ENCODE measurements around the gene EIF2AK3.
"Not testable (repeated sequence)": the region's sequence is repeated elsewhere in the genome, so short reads cannot be mapped to it uniquely, and the experiment has no call there.

EIF2AK3 gene

DNA sequence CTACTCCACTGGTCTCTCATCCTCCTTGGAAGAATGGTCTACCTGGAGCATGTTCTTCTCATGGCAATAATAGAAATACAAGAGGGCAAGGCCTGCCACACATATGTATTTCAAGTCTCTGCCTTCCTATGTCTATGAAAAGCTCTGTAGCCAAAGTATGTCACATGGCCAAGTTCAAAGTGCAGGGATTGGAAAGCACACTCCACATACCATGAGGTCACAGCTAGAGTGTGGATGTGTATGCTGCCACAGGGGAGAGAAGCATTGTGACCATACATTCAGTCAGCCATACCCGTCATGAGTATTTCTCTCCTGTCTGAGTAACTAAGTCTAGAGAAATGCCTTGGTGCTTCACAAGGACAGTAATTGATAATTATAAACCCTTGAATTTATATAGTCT is 8.8 kb upstream of the EIF2AK3 start:
- DNase-seq (ENCODE audit: low read depth in 2 of 2) = no peak

DNA sequence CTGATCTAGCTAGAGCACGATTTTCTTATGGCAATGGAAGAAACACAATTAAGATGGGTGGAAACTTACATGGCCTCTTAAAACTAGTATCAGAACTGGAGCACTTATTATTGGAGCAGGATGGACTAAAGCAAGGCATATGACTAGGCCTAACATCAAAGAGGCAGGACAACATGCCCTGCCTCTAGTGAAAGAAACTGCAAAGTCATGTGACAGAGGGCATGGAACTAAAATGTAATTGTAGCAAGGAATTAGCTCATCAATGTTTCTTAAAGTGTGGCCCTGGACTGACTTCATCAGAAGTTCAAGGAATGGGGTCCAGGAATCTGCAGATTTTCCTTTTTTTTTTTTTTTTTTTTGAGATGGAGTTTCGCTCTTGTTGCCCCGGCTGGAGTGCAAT is 5.3 kb upstream of the EIF2AK3 start:
- DNase-seq (ENCODE audit: low read depth in 2 of 2) = no peak

DNA sequence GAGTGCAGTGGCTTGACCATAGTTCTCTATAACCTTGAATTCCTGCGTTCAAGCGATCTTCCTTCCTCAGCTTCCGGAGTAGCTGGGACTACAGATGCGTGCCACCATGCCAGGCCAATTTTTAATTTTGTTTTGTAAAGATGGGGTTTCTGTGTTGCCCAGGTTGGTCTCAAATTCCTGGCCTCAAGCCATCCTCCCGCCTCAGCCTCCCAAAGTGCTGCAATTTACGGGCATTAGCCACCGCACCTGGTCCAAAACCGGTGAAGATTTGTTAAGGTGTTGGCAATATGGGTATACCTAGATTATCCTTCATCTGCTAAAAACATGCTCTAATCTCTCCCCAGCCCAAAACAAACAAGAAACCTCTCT is 1.3 kb upstream of the EIF2AK3 start:
- no peak for DNase-seq (ENCODE audit: low read depth in 2 of 2)

DNA sequence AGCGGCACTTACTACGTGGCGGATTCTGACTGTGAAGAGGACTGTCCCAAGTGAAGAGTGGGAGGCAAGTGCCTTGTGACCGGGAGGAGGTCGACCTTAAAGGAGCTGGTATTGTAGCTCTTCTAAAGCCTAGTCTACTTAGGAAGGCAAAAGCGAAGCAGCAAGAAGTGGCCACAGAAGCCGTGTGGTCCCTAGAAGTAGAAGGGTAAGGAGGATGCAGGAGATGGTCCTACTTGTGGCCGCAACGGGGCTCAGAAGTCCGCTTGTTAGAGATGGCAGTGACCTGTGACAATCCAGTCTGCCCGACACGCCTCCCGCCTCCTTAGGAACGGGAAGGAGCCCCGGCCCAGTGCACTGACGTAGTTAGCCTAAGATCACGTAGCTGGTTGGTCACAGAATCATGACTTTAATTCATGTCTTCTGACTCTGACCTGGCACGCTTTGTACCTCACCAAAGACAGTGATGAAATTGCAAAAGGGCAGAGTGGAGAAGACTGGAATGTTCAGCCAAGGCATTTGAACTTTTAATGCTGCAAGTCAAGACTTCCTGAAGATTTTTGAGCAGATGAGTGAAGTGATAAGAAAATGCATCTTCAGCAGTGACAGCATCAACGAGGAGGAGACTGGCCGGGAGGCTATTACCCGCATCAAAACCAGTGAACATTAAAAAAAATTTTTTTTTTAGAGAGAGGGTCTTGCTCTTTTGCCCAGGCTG is 749 bp upstream of the EIF2AK3 start:
- DNase-seq (ENCODE audit: low read depth in 2 of 2) = peak; percentile 64 to 69

DNA sequence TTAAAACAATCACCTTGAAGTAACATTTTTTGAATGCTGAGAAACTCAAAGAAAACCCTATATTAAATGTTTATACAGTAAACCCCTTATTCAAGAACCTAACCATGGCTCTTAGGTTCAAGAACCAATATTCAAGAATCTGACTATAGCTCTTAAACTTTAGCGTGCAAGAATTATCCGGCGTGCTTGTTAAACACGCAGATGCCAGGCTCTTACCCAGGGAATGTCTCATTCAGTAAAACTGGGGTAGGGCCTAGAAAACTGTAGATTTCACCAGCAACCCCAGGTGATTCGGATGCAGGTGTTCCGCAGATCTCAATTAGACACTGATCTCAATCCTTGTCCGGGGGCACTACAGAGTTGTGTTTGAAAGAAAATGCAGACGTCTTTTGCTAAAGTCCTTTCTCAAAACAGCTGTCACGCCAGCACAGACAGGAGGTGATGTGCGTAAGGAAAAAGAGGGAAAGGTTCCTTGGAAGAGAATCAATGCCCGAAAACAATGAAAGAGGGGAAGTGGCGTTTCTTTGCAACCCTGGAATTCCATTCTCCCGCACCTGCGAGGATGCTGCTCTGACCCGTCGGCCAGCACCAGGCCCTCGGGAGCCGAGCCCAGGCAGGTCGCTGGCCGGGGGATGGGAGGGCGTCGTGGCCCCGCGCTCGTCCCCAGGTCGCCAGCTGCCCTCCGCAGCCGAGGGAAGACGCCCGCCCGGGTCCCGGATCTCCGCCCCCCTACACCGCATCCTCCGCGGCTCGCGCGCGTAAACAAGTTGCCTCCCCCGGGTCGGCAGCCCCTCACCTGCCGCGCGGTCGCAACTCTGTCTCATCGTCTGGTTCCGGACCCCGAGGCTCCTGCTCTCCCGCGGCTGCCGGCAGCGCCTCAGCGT is 851 bp downstream of the EIF2AK3 start:
- peak; percentile 21 to 52 for DNase-seq (ENCODE audit: low read depth in 2 of 2)

DNA sequence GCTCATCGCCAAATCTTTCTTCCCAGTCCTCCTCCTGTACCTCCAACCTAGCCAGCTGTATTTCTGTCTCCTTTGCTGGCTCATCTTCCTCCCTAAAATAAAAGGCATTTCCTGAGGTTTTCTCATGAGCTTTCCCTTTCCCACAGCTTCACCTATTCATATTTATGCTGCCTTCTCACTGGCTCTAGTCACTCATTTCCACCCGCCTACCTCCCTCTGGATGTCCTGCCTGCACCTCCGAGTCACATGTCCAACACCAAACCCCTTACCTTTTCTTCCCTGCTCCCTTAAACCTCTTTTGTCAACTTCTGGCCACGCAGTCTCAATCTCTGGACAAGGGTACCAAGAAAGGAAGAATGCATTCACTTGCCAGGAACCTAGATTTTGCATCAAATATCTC is 2.8 kb downstream of the EIF2AK3 start:
- no peak for DNase-seq (ENCODE audit: low read depth in 2 of 2)

DNA sequence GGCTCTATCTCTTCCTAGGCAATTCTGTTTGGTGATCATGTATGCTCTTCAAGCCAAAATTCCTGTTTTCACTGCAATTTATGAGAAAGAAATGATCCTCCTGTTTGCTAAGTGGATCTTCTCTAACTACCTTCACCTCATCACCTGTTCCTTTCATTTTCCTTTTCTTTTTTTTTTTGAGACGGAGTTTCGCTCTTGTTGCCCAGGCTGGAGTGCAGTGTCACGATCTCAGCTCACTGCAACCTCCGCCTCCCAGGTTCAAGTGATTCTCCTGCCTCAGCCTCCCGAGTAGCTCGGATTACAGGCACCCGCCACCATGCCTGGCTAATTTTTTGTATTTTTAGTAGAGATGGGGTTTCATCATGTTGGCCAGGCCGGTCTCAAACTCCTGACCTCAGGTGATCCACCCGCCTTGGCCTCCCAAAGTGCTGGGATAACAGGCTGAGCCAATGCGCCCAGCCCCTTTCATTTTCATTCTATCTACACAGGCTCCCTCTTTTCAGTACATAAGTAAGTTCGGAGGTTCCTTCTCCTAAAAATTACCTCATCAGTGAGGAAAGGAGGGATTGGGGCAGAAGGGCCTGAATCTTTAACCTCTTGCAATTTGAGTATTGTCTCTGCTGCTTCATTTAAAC is 3.3 kb downstream of the EIF2AK3 start:
- DNase-seq (ENCODE audit: low read depth in 2 of 2) = not testable (repeated sequence)

DNA sequence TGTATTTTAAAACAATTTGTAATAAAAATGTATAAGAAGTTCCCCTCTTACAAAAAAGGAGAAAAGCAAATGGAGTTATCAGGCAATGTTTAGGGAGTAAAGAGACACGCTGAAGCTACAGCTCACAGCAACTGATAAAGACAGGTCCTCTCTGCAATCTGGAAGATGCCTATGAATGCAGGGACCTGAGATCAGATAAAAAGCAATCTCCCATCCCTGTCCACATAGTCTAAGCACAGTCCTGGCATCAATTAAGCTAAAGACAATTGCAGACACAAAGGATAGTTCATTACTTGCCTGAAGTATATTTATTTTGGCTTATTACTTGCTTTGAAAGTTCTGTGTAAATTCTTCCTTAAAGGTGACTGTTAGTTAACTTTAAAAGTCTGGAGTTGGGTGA is 5.0 kb downstream of the EIF2AK3 start:
- DNase-seq (ENCODE audit: low read depth in 2 of 2) = no peak

DNA sequence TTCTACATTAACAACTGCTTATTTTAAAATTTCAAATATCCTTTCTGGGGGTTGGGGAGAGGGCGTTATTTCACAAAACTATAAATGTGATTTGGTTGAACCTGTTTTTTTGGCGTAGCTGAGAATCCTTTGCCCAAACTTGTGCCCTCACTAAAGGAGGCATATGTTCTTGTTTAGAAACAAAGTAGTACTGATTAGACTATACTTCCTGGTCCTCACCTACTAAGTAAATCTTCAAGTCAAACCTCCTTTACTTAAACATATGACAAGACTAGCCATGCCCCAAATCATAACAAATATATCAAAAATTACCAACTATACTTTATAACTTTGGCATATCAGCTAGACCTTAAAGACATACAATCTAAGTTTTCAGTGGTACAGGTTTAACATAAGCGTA is 5.8 kb downstream of the EIF2AK3 start:
- DNase-seq (ENCODE audit: low read depth in 2 of 2) = no peak

DNA sequence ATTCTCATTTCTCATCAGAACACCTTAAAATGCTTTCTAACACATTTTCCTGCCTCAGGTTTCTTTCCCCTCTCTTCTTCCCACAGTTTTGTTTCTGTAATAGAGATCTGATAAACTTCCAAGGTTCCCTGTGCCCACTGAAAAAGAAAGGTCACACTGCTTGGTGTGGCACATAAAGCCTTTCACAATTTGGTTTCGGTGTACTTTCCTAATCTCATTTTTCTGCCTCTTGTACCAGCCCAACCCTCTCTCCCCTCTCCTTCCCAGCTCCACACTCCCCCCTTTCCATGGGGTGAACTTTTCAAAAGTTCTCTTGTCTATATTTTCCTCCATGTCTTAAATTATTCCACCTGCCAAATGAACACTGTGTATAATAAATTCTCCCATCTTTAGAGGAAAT is 7.2 kb downstream of the EIF2AK3 start:
- DNase-seq (ENCODE audit: low read depth in 2 of 2) = no peak

DNA sequence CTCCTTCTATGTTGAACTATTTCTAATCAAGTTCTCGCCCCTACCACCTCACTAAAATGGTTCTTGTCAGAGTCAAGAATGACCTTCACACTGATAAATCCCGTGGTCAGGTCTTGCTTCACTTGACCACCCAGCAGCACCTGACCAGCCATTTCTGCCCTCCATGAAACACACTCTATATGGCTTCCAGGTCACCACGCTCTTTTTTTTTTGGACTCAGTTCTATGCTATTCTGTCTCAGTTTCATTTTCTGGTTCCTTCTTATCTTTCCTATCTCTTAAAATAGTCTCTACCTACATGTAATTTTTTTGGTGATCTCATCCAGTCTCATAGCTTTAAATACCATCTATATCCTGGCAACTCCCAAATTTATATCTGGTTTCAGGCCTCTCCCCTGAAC is 11.4 kb downstream of the EIF2AK3 start:
- no peak for DNase-seq (ENCODE audit: low read depth in 2 of 2)

DNA sequence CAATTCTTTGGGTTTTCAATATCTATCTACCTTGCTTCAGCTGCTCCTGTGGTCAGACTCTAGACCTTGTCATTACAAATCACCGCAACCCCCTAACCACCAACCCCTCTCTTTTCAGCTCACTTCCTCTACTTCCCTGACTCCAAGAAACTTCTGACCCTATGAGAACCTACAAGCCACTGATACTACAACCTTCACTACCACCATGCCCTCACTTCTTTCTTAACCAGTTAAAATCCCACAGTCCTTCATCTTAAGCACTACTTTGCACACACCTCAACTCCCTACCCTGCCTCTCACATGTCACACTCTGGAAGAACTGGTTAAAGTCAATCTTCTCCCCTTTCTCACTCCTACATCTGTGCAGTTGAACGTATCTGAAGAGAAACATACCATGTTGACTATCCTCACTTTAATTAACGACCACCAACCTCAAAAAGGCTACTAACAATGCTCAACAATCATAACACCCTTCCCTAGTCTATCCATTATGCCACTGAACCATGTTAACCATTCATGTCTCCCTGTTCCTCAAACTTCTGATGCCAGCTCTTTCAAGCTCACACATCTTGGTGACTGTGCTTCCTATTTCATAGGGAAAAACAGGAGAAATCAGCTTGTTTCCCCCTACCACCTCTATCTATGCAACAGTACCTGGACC is 12.6 kb downstream of the EIF2AK3 start:
- no peak for DNase-seq (ENCODE audit: low read depth in 2 of 2)

DNA sequence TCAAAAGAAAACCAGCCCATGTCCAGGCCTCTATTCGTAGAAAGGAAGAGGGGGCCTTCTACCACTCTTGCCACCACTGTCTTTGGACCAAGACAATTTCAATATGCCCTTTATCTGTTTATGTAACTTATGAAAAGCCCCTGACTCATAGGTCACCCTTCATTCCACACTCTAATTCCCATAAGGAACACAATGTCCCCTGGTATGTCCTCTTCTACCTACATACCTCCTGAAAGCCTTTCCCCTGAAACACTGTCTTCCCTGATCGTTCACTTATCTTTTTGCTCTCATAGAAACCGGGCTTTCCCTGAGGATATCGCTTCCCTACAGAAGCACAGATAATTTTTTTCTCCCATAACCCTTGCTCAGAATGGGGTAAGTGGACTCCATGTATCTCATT is 13.3 kb downstream of the EIF2AK3 start:
- no peak for DNase-seq (ENCODE audit: low read depth in 2 of 2)

DNA sequence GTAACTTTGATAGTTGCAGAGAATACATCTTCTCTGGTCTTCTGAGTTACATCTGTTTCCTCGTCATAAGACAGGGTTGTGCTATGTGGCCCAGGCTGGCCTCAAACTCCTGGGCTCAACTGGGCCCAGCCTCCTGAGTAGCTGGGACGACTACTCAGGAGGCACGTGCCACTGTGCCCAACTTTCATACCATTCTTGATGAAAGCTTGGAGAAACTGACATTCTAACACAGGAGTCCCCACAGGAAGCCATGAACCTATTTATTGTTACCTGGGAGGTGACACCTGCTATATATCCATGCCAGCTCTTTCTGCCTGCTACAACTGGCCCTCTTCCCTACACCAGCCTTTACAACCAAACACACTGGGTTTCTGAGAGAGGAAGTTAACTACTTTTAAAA is 19.1 kb downstream of the EIF2AK3 start:
- no peak for DNase-seq (ENCODE audit: low read depth in 2 of 2)

DNA sequence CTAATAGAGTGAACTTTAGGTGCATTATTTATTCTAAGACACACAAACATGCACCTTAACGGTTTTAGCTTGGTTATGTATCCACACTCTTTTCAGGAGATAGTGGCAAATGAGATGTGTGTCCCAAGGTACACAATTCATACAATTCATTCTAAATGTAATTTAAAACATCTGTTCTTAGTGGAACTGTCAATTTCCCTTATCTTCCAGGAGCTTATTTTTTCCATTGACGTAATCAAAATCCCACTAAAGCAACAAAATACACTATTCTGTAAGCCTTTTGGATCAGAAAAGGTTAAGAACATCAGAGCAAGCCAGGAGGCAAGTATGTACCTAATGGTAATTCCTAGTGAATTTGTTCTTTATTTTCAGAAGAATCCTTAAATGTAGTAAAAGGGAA is 19.8 kb downstream of the EIF2AK3 start:
- DNase-seq (ENCODE audit: low read depth in 2 of 2) = no peak

DNA sequence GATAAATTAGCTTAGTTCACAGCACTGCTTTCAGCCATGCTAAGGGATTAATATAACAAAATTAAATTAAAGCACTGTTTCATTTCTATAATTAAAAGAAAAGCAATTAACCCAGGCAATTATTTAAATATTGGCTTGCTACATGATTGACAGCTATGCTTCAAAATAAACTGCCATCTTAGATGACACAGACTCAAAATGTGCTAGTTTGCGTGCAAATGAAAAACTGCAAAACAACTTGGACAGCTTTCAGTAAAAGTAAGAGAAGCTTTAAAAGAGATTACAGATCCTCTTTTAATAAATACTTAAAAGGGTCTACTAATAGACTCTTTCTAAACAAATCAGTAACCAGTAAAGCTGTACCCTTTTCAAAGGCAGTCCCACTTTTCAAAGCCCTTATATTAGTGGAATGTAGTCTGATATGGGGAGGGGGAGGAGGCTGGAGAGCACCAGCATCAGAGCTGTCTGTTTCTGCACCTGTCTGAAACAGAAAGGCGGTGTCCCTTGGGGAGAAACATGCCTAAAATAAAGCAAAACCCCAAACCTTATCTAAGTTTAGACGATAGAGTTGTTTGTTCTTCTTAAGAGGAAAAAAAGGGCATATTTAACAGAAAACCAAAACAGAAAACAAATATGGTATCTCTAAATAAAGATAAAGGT is 20.8 kb downstream of the EIF2AK3 start:
- no peak for DNase-seq (ENCODE audit: low read depth in 2 of 2)

DNA sequence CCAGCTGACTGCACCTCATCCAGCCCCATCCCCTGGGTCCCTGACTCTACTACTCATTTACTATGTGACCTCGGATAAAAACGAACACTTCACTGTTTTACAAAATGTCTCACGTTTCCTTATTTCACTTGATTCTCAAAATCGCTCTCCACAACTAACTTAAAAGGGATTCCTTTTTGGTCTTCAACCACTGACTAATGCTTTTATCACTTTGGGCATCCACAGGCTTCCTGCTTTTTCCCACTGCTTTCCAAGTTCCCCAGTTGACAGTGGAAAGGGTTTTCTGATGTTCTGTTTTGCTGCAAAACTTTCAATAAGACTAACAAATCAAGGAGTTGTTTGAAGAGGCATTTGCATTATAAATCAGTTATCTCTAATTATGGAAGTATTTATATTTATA is 24.1 kb downstream of the EIF2AK3 start:
- no peak for DNase-seq (ENCODE audit: low read depth in 2 of 2)

DNA sequence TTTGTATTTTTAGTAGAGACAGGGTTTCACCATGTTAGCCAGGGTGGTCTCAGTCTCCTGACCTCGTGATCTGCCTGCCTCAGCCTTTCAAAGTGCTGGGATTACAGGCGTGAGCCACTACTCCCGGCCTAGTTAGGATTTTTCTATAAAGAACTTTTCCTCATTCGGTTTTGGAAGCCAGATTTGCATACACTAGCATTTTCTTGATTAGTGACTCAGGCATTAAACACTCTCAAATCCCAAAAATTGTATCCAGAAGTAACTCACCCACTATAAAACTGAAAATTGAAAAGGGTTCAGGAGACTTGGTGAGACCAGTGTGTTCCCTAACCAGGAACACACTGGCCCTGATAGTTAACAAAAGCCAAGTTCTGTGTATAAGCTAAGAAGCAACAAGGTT is 25.2 kb downstream of the EIF2AK3 start:
- DNase-seq (ENCODE audit: low read depth in 2 of 2) = no peak

DNA sequence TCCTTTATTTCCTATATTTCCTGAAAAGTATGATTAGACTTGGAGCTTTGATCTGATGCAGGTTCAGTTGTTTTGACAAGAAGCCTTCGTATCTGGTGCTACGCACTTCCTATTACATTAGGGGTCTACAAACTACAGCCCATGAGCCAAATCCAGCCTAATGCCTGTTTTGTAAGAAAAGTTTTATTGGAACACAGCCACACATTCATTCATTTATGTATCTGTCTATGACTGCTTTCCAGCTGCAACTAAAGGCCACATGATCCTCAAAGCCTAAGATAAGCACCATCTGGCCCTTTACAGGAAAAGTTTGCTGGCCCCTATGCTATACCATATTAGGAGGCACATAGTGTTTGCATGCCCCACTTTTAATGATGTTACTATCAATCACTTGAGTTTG is 26.0 kb downstream of the EIF2AK3 start:
- no peak for DNase-seq (ENCODE audit: low read depth in 2 of 2)

DNA sequence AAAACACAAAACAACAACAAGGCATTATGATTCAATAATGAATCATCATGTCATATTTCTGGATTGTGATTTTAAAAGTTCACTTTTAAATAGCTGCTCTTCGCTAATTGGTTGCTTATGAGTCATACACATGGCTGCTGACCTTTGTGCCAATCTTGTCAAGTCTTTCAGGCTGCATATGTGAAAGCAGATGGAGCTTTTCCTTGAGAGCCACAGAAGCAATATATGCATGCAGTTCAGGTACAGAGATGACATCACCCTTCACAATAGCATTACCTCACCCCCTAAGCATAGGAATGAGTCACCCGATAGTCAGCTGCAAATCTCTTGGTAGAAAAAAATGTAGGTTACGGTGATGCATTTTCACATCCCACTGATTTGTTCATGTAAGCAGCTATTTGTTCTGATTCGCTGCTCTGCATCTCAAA is 27.2 kb downstream of the EIF2AK3 start:
- DNase-seq (ENCODE audit: low read depth in 2 of 2) = peak; percentile 13 to 17

DNA sequence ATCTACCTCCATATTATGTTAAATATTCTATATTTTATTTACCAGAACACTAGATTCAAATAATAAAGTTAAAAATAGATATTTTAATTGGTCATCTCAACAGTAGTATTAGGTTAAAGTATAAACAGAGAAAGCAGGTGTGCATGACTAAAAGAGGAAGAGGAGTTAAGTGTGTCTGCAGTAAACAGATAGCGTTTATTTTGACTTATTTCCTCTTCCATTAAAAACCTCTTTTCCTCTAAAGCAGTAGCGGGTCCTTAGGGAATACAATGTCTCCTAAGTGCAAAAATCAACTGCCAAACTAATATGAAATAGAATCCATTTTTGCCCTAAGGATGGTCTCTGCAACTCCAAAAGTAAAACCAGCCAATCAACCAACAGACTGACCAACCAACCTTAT is 27.7 kb downstream of the EIF2AK3 start:
- no peak for DNase-seq (ENCODE audit: low read depth in 2 of 2)

DNA sequence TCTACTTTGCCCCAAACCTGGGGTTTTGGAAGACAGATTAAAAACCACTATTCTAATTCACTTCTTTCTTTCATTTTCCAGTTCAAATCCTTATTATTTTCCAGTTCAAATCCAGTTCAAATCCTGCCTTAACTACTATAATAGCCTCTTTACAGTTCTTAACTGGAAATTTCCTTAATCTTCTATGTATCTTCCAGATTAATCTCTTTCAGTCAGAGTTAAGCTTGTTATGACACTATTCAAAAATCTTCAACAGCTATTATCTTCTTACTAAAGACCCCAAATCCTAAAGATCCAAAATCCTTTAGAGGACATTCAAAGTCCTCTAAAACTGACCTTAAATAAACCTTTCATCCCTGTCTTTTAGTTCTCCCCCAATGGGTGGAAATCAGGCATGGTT is 30.1 kb downstream of the EIF2AK3 start:
- no peak for DNase-seq (ENCODE audit: low read depth in 2 of 2)

Data from stimulated activated CD8-positive, alpha-beta memory T cell treated with anti-CD3 and anti-CD28 coated beads, Interleukin-7, amount 100 ng/mL, for 4 hours (primary cell).